Osteocyte (in vitro differentiated cells): ENCODE results near the gene STRA8. TPM values are rescaled to one million over a fixed set of nuclear protein-coding genes. Genes with fewer than 3 reads are reported as not detected.

Experiments used
- DNase-seq: peaks from one replicate; pipeline ENCODE4 v3.0.0; 2021; ENCODE audit warnings: mixed read lengths; ENCODE audit not compliant: unreplicated experiment; ENCODE audit errors: extremely low spot score
- H3K27ac Mint-ChIP-seq: one replicate; pipeline ENCODE4 v1.8.0; 2021; ENCODE audit warnings: mild to moderate bottlenecking, mixed read lengths; ENCODE audit not compliant: unreplicated experiment
- H3K27me3 Mint-ChIP-seq: one replicate; pipeline ENCODE4 v1.8.0; 2021; ENCODE audit warnings: mixed read lengths; ENCODE audit not compliant: unreplicated experiment
- H3K36me3 Mint-ChIP-seq: one replicate; pipeline ENCODE4 v1.8.0; 2021; ENCODE audit warnings: mixed read lengths; ENCODE audit not compliant: unreplicated experiment
- H3K4me1 Mint-ChIP-seq: one replicate; pipeline ENCODE4 v1.8.0; 2021; ENCODE audit warnings: mixed read lengths; ENCODE audit not compliant: unreplicated experiment
- H3K4me3 Mint-ChIP-seq: one replicate; pipeline ENCODE4 v1.8.0; 2021; ENCODE audit warnings: mild to moderate bottlenecking, moderate library complexity, mixed read lengths; ENCODE audit not compliant: unreplicated experiment
- H3K9me3 Mint-ChIP-seq: one replicate; pipeline ENCODE4 v1.8.0; 2021; ENCODE audit warnings: mixed read lengths; ENCODE audit not compliant: unreplicated experiment
- total RNA-seq: library from RNA; stranded (reverse); gene quantifications from 2 replicates; pipeline ENCODE4 v1.2.1, GENCODE V29; 2021
- TF ChIP-seq, protein P1 (sequence below): fragments of 200-600 bp; sonication (generic); IDR thresholded peaks from 2 replicates; pipeline ENCODE4 v1.5.0; 2021; ENCODE audit warnings: antibody characterized with exemption, mild to moderate bottlenecking, moderate library complexity

The STRA8 gene
- total RNA-seq, 1 donor from 2014 or later: not detected

GRCh38 chr7:135260470-135260869, 26.8 kb downstream of the STRA8 start:
- Mint-ChIP-seq H3K27me3 (peaks cover 6% of the 10 kb centered on the region), H3K36me3 (no peaks in the 10 kb centered on the region), H3K9me3 (no peaks in the 10 kb centered on the region), H3K4me1 (peaks cover 17% of the 10 kb centered on the region), H3K4me3 (no peak overlapping the region), H3K27ac (no peak overlapping the region)
- TF ChIP-seq, protein P1, sequence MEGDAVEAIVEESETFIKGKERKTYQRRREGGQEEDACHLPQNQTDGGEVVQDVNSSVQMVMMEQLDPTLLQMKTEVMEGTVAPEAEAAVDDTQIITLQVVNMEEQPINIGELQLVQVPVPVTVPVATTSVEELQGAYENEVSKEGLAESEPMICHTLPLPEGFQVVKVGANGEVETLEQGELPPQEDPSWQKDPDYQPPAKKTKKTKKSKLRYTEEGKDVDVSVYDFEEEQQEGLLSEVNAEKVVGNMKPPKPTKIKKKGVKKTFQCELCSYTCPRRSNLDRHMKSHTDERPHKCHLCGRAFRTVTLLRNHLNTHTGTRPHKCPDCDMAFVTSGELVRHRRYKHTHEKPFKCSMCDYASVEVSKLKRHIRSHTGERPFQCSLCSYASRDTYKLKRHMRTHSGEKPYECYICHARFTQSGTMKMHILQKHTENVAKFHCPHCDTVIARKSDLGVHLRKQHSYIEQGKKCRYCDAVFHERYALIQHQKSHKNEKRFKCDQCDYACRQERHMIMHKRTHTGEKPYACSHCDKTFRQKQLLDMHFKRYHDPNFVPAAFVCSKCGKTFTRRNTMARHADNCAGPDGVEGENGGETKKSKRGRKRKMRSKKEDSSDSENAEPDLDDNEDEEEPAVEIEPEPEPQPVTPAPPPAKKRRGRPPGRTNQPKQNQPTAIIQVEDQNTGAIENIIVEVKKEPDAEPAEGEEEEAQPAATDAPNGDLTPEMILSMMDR: no peak
- DNase-seq: no peak

DNA sequence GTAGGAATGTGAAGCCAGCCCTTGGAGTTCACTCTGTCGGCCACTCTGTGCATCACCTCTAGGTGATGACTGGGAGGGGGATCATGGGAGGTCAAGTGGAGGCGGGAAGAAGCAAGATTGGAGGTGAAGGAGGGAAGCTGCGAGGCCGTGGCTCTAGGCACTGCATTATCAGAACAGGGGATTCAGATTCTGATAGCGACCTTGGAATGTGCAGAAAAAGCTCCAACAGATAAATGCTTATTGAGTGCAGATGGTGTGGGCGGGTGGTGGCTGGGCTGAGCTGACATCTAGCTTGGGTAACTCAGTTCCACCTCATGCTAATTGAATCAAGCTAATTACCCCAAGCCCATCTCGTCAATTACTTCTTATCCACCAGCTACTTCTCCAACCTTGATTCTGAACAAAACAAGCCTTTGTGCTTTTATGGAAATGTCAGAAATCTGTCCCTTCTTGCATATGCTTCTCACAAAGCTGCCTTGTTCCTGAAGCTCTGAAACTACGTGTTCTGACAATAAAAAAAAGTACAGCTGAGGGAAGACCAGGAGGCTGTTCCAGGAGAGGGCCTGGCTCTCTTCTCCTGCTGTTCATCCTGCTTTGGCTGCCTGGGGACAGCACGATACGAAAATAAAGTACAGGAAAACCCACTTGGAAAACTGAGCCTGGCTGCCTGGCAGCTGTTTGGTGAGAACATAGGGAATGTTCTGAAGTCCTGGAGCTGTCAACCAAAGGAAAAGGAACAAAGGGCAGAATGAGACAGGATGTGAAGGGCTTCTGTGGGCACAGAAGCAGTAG, 27.5 kb downstream of the STRA8 start:
- no peak for DNase-seq
- Mint-ChIP-seq H3K36me3 (no peaks in the 10 kb centered on the region), H3K9me3 (no peaks in the 10 kb centered on the region), H3K27me3 (peaks cover 11% of the 10 kb centered on the region), H3K4me3 (no peak overlapping the region), H3K27ac (no peak overlapping the region), H3K4me1 (peaks cover 17% of the 10 kb centered on the region)
- TF ChIP-seq, protein P1: no peak

DNA sequence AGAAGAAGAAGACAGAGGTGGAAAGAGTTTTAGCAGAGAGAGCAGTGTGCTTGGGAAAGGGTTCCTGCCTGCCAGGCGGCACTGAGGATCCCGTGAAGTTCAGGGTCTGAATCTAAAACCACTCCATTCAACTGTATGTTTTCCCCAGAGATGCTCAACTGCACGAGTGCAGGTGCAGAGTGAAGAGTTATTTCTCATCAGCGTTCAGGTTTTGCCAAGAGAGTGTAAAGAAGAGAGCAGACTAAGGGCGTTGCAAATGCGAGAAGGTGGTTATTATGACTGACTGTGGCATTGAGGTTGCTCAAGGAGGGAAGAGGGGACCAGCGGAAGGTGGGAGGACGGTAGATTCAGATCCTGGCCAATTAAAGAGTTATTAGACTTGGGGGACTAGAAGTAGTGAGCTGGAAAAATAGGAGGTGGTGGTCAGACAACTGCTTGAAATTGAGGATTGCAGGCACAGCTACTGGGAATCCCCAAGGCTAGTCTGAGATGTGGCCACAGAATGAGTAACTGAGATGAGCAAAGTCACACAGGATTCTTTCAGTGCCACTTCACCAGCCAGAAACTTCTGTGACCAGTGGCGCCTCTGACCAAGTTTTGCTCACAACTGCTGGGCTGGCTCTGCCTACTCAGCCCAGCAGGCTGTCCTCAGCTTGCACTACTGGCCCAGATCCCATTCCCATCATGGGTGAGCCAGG, 29.1 kb downstream of the STRA8 start:
- no peak for DNase-seq
- peaks cover 17% of the 10 kb centered on the region for H3K4me1 Mint-ChIP-seq
- TF ChIP-seq, protein P1: no peak
- no peak overlapping the region for H3K4me3 Mint-ChIP-seq
- H3K36me3 Mint-ChIP-seq: no peaks in the 10 kb centered on the region
- H3K27ac Mint-ChIP-seq: no peak overlapping the region
- H3K9me3 Mint-ChIP-seq: peaks cover 6% of the 10 kb centered on the region
- H3K27me3 Mint-ChIP-seq: peaks cover 11% of the 10 kb centered on the region

DNA sequence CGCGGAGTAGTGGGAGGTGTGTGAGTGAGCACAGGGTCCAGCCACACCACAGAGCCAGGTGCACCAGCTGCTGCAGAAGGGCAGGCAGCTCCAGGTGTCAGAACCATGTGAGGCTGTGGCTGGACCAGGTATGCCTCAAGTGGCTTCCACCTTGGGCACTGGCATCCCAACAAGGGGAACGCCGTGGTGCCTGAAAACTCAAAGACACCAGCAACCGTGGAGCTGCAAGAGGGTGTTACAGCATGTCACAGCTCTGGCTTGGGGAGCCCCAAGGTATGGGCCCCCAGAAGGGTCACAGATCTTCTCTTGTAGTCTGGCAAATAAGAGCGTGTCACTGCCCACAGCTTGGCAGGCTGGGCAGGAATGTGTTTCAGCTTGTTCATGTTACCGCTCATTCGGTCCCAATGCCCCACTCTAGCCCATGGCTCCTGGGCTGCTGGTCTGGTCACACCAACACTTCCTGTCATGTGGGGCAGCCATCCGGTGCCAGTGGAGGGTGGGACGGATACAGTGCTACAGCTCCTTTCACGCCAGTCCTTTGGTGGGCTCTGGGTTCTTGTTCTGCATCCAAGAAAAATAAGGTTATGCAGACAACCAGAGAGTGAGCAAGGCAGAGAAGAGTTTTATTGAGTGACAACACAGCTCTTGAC, 29.8 kb downstream of the STRA8 start:
- no peak overlapping the region for H3K27ac Mint-ChIP-seq
- peaks cover 17% of the 10 kb centered on the region for H3K4me1 Mint-ChIP-seq
- no peak for DNase-seq
- H3K27me3 Mint-ChIP-seq: peaks cover 18% of the 10 kb centered on the region
- no peak overlapping the region for H3K4me3 Mint-ChIP-seq
- peaks cover 6% of the 10 kb centered on the region for H3K9me3 Mint-ChIP-seq
- TF ChIP-seq, protein P1: no peak
- H3K36me3 Mint-ChIP-seq: no peaks in the 10 kb centered on the region

DNA sequence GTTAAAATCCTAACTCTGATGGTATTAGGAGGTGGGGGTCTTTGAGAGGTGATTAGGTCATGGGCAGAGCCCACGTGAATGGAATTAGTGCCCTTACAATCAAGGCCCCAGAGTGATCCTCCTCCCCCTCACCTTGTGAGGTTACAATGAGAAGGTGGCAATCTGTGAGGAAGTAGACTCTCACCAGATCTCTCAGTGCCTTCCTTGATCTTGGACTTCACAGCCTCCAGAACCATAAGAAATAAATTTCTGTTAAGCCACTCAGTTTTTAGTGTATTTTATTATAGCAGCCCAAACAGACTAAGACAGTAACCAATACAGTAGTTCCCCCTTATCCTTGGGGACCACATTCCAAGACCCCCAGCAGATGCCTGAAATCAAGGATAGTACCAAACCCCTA, 32.0 kb downstream of the STRA8 start:
- Mint-ChIP-seq H3K4me1 (peaks cover 11% of the 10 kb centered on the region), H3K9me3 (peaks cover 6% of the 10 kb centered on the region), H3K27ac (no peak overlapping the region), H3K4me3 (no peak overlapping the region), H3K27me3 (peaks cover 19% of the 10 kb centered on the region), H3K36me3 (no peaks in the 10 kb centered on the region)
- no peak for DNase-seq
- TF ChIP-seq, protein P1: no peak
